HG03039 (cell line): ENCODE results near the gene SPDYE3.
"Not testable (repeated sequence)": the region's sequence is repeated elsewhere in the genome, so short reads cannot be mapped to it uniquely, and the experiment has no call there.

Experiments
- ATAC-seq: cut with Tn5 transposase; IDR thresholded peaks from one replicate; pipeline ENCODE4 v1.9.1; 2021; ENCODE audit warnings: mild to moderate bottlenecking, moderate library complexity; ENCODE audit not compliant: unreplicated experiment

Gene SPDYE3

GRCh38 chr7:100307402-100307801, at the start of gene SPDYE3:
SPDYE3 (plus strand) TSS chr7:100307702; CDS start chr7:100307886, 184 bp downstream.
- not testable (repeated sequence) for ATAC-seq

GRCh38 chr7:100259984-100260383, 47.5 kb upstream of the SPDYE3 start:
- not testable (repeated sequence) for ATAC-seq

- not testable (repeated sequence) for ATAC-seq
Measured at GRCh38 chr7:100262896-100263295, 44.6 kb upstream of the SPDYE3 start.

- ATAC-seq, result not testable (repeated sequence)
Measured at GRCh38 chr7:100264223-100264622, 43.3 kb upstream of the SPDYE3 start.

- ATAC-seq, result not testable (repeated sequence)
Measured at GRCh38 chr7:100264669-100265165, 42.8 kb upstream of the SPDYE3 start.

- not testable (repeated sequence) for ATAC-seq
Measured at GRCh38 chr7:100265851-100266250, 41.7 kb upstream of the SPDYE3 start.

- ATAC-seq, result no peak
Measured at GRCh38 chr7:100266576-100267354, 40.7 kb upstream of the SPDYE3 start.

GRCh38 chr7:100267648-100268047, 39.9 kb upstream of the SPDYE3 start:
- no peak for ATAC-seq

- not testable (repeated sequence) for ATAC-seq
Measured at GRCh38 chr7:100268882-100269281, 38.6 kb upstream of the SPDYE3 start.

- ATAC-seq, result not testable (repeated sequence)
Measured at GRCh38 chr7:100269306-100270045, 38.0 kb upstream of the SPDYE3 start.

- not testable (repeated sequence) for ATAC-seq
Measured at GRCh38 chr7:100270046-100270918, 37.2 kb upstream of the SPDYE3 start.

GRCh38 chr7:100270941-100271593, 36.4 kb upstream of the SPDYE3 start:
- not testable (repeated sequence) for ATAC-seq

- peak; percentile 87 for ATAC-seq
Measured at GRCh38 chr7:100271716-100272537, 35.6 kb upstream of the SPDYE3 start.

GRCh38 chr7:100272538-100272902, 35.0 kb upstream of the SPDYE3 start:
- ATAC-seq, result not testable (repeated sequence)

GRCh38 chr7:100275120-100275519, 32.4 kb upstream of the SPDYE3 start:
- ATAC-seq, result no peak

GRCh38 chr7:100276126-100276525, 31.4 kb upstream of the SPDYE3 start:
- ATAC-seq, result not testable (repeated sequence)

GRCh38 chr7:100282069-100282608, 25.4 kb upstream of the SPDYE3 start:
- not testable (repeated sequence) for ATAC-seq

- not testable (repeated sequence) for ATAC-seq
Measured at GRCh38 chr7:100283147-100283546, 24.4 kb upstream of the SPDYE3 start.
